NK-92 treated with Interleukin-12 subunit alpha and Interleukin-12 subunit beta, amount 100 ng/mL, for 24 hours (cell line): ENCODE results near the gene CCR6.
"Not testable (repeated sequence)": the region's sequence is repeated elsewhere in the genome, so short reads cannot be mapped to it uniquely, and the experiment has no call there.

Experiments used
- DNase-seq: peaks from one replicate; lab custom pipeline; 2025; lab: John Stamatoyannopoulos, UW

Gene CCR6

GRCh38 chr6:167122827-167123657 lies at the start of gene CCR6:
Gene CCR6, plus strand, starts transcription at chr6:167123096. Its CDS starts 13,039 bp downstream, at chr6:167136135.
- DNase-seq, result no peak

- DNase-seq, result no peak
Measured at GRCh38 chr6:167073679-167074274, 49.1 kb upstream of the CCR6 start.

GRCh38 chr6:167077241-167077932 lies 45.5 kb upstream of the CCR6 start:
- DNase-seq, result no peak

- no peak for DNase-seq
Measured at GRCh38 chr6:167078745-167079144, 44.2 kb upstream of the CCR6 start.

DNA sequence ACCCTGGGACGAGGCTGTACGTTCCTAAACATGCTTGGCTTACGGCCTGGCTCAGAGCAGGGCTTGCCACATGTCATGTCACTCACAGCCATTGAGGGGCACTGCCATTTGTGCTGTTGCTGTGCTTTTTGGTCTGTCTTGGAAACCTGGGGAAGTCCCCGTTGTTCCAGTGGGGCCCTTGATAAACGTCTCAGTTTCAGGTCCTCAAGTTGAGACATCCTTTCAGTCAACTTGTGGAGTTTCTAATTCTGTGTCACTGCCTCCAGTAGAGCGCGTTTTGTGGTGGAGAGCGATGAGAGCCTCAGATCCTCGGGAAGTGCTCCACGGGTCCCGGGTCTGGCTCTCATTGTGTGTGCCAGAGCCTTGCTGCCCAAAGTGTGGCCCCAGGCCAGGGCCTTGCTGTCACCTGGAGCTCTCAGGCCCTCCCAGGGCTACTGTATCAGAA lies 43.0 kb upstream of the CCR6 start:
- no peak for DNase-seq

DNA sequence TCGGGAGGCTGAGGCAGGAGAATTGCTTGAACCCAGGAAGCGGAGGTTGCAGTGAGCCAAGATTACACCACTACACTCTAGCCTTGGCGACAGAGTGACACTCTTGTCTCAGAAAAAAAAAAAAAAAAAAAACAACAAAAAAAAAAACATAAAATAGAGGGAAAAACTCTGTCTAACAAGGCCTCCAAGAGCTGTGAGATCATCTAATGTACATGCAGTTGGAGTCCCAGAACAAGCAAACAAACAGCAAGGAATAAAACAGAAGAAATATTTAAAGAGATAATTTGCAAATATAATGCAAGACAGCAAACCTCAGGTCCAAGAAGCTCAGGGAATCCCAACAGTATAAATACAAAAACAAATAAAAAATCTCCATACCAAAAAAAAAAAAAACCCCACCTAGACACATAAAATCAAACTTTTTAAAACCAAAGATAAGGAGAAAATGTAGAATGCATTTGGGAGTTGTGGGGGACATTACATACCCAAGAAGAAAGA lies 35.0 kb upstream of the CCR6 start:
- DNase-seq, result no peak

DNA sequence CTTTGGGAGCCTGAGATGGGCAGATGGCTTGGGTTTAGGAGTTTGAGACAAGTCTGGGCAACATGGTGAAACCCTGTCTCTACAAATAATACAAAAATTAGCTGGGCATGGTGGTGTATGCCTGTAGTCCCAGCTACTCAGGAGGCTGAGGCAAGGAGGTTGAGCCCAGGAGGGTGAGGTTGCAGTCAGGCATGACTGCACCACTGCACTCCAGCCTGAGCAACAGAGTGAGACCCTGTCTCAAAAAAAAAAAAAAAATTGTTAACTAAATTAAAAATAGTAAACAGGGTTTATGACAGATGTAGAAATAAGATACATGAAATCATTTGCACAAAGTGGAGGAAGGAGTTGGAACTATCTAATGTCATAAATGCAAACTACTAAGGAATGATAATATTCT lies 34.2 kb upstream of the CCR6 start:
- DNase-seq, result not testable (repeated sequence)

DNA sequence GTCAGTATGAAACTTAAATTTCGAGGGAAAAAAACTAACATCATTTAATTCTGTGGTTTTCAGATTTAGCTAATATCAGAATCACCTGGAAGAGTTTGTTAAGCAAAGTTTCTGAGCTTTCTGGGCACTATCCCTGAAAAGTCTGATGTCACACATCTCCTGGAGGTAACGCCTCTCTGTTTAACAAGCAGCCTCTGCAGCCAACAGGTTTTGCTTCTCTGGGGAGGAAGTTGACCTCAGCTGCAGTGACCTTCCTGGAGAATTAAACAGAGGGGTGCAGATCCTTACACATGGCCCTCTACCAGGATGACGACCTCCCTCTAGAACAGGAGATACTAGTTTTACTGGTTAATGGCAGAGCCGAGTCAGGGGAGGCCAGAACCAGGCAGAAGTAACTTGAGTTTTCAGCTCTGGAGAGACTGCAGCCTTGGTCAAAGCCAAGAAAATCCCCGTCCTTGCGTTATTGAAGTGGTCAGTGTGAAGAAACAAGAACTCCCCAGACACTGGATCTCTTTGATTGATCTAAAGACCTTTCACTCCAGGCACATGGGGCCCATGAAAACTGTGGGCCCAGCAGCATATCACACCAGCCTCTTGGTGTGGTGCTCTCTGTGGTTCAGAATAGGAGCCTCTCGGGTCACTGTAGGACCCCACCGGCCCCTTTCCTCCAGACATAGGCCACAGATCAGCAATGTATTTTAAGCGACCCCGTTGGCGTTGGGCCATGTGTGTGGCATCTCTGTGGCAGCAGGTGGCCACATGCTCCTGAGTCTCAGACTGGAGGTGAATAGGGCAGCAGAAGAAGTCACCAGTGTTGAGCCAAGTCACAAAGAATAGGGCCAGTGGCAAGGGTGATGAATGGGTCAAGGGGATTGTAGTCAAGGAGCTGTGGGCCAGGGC lies 33.4 kb upstream of the CCR6 start:
- no peak for DNase-seq

- no peak for DNase-seq
Measured at GRCh38 chr6:167090171-167090570, 32.7 kb upstream of the CCR6 start.

- no peak for DNase-seq
Measured at GRCh38 chr6:167091026-167091804, 31.7 kb upstream of the CCR6 start.

DNA sequence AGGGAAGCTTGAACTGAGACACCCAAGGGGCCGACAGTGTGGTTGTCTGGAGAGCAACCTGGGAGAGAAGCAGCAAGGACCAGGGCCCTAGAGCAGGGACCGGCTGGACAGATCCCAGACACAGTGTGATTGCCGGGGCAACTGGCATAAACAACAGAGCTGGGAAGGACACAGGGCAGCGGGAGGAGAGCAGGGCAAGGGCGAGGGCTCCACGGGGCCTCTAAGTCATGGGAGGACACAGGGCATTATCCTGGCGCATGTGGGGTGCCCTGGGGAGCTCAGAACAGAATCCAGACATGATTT lies 31.1 kb upstream of the CCR6 start:
- DNase-seq, result no peak

DNA sequence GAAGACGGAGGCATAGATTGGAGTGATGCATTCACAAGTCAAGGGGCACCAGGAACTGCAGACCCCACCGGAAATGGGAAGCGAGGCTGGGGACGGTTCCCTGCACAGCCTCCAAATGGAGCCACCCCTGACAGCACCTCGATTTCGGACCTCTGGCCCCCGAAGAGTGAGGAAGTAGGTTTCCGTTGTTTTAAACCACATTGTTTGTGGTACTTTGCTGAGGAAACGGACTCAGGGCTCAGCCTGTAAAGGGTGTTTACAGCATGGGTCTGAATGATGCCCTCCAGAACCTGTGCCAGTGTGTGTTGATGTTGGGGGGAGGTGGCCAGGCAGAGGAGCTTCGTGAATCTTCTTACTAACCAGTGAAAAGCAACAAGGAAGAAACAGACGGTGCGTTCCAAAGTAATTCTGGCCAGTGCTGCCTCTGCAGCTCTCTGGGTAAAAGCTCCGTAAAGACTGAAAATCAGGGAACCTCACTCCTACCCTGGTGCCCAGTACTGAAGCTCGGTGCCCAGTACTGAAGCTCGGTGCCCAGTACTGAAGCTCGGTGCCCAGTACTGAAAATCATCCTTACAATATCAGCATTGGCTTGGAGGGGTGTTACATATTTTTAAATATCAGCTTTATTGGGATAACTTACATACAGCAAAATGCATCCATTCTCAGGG lies 30.1 kb upstream of the CCR6 start:
- no peak for DNase-seq

DNA sequence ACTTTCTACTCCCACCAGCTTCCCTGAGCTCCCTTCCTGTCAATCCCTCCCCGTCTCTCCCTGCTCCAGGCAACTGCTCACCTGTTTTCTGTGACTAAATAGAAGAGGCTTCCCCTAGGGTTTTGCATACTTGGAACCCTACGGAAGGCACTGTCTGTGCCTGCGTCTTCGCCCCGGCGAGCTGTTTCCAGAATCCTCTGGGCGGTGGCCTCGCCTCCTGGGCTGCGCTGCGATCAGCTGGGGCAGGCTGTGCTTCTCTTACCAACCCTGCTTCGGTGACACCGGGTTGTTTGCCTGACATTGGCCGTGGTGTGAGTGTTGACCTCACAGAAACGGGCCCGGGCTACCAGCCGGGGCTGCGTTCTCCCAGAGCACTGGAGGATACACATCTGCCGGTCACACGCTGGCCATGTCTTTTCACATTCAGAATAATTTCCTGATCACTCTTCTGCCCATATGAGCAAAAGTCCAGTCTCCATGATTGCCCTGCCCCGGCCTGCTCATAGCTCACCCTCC lies 29.4 kb upstream of the CCR6 start:
- no peak for DNase-seq

DNA sequence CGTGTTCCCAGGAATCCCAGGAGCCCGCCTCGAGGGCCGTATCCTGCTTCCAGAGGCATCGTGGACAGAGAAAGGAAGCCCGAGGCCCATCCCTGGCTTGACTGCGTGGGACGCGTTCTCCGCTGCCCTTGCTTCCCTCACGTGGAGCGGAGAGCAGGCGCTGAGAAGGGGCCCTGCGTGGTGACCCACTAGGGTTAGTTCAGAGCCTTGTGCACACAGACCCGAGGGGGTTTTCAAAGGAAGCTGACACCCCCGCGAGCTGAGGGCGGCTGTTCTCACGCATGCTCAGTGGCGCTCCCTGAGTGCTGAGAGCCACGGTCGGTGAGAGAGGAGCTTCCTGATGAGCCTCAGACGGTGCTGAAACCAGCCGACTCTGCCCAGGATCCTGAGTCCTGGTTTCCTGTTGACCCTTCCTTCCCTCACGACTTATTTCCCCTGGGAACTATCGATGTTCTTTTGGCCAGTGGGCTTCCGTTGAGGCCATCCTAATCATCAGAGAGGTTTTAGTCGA lies 28.9 kb upstream of the CCR6 start:
- no peak for DNase-seq

- no peak for DNase-seq
Measured at GRCh38 chr6:167094436-167094819, 28.5 kb upstream of the CCR6 start.

- DNase-seq, result no peak
Measured at GRCh38 chr6:167094820-167095637, 27.9 kb upstream of the CCR6 start.

DNA sequence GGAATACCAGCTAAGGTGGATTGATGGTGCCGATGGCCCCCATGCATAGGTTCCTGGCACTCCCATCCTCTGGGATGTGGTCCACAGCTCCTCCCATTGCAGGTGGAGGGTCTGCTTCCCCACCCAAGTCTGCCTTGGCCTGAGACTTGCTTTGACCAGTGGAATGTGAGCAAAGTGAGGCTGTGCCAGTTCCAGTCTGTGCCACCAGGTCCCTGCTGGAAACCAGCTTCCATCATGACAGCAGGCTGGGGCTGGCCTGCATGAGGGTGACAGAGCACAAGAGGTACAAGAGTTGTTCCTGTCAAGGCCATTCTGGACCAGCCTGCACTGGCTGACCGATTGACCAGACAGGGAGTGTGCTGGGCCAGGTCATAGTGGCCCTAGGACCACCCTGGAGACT lies 27.0 kb upstream of the CCR6 start:
- DNase-seq, result no peak

DNA sequence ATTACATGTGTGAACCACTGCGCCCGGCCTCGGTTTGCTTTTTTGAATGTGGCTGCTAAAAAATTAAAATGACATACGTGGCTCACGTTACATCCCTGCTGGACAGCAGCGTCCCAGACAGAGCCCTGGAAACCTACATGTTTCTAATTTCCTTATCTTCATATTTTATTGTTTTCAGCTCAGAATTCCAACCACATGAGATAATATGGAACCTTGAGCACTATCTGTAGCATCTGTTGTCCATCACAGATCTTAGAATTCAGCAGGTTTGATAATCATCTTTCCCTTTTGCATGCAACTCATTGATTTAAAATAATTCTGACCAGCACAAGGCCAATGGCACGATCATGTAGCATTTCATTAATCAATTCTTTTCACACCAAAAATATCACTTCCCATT lies 25.9 kb upstream of the CCR6 start:
- DNase-seq, result no peak

DNA sequence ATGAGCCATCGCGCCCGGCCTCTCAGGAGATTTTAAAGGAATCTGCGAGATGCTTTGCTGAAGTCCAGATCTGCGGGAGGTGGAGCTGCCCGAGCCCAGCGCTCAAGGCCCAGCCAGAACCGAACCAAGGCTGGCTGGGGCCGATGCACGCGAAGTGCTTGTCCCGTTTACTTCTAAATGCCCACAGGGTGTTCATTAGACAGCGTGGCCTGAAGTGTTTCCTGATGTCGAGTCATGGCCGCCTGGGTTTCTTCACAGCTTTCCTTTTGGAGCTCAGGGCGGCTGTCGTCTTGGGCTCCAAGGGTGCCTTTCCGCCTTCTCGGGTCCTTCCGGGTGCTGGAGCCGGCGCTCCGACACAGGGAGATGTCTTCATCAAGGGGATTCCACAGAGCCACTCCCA lies 25.1 kb upstream of the CCR6 start:
- DNase-seq, result no peak
